AG04449 (cell line): ENCODE measurements around the gene C1QTNF8.

Experiments used
- CTCF ChIA-PET: fragments of 350-600 bp; formaldehyde crosslinking; extraction: SDS; loops from one replicate; lab custom pipeline; 2021; ENCODE audit warnings: antibody characterized with exemption; lab: Yijun Ruan, JAX
- POLR2A ChIA-PET: fragments of 400-600, 350-600 bp; formaldehyde crosslinking; extraction: SDS; loops from one replicate; lab custom pipeline; 2020; ENCODE audit warnings: antibody characterized with exemption, inconsistent platforms; lab: Yijun Ruan, JAX
- DNase-seq: peaks from one replicate; pipeline ENCODE4 v3.0.0-alpha.2; 2010; ENCODE audit warnings: low read depth, low spot score
- H3K4me3 ChIP-seq: 2 replicates; pipeline ENCODE4 v1.5.1; 2011; ENCODE audit warnings: low read depth, mild to moderate bottlenecking, control low read depth, low read length
- TF ChIP-seq, protein P1 (sequence below): IDR thresholded peaks from one replicate; pipeline ENCODE4 v1.5.1; 2011; ENCODE audit warnings: mild to moderate bottlenecking, moderate library complexity, low read length, control low read depth, inconsistent platforms; ENCODE audit not compliant: insufficient read depth; ENCODE audit errors: missing control alignments

The C1QTNF8 gene

DNA sequence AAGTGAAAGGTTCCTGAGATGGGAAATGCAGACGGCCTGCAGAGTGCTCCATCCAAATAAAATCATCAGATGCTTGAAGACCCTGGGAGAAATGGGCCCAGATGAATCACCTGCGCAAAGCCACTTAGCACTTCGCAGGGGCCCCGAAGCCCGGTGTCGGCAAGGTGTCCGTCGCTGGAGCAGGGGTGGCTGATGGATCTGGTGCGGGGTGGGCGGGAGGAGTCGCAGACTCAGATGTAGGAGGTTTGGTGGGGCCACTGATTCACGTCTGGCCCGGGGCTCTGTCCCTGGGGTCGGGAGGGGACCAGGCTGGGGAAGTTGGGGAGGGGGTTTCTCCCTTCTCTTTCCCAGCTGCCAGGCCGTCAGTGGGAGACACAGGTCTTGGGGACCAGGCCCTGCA is 45.1 kb downstream of the C1QTNF8 start:
- TF ChIP-seq, protein P1, sequence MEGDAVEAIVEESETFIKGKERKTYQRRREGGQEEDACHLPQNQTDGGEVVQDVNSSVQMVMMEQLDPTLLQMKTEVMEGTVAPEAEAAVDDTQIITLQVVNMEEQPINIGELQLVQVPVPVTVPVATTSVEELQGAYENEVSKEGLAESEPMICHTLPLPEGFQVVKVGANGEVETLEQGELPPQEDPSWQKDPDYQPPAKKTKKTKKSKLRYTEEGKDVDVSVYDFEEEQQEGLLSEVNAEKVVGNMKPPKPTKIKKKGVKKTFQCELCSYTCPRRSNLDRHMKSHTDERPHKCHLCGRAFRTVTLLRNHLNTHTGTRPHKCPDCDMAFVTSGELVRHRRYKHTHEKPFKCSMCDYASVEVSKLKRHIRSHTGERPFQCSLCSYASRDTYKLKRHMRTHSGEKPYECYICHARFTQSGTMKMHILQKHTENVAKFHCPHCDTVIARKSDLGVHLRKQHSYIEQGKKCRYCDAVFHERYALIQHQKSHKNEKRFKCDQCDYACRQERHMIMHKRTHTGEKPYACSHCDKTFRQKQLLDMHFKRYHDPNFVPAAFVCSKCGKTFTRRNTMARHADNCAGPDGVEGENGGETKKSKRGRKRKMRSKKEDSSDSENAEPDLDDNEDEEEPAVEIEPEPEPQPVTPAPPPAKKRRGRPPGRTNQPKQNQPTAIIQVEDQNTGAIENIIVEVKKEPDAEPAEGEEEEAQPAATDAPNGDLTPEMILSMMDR = no peak
- POLR2A ChIA-PET = no interaction called here
- H3K4me3 ChIP-seq = no peak overlapping the region
- CTCF ChIA-PET = interaction anchor here (1.2 kb wide), 1 partner anchor 339 kb away, joined by 3 read pairs; no protein-coding TSS in a partner anchor
- no peak for DNase-seq

DNA sequence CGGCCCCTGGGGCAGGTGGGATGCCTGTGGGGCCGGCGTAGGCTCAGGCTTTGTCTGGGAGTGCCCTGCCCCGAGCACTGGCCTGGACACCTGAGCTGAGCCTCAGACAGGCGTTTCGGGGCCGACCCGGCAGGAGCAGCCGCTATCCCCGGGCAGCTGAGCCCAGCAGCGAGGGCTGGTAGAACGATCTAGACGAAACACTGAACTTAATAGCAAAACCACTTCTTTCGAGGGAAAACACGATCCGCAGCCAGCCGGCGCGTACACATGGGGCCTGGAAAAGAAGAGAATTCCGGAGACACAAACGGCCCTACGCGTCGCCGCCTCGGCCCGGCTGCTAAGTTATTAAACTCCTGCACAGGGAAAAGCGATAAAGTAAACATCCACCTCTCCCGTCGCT is 45.5 kb downstream of the C1QTNF8 start:
- TF ChIP-seq, protein P1 = no peak
- ChIA-PET CTCF (interaction anchor here (1.2 kb wide), 1 partner anchor 338 kb away, joined by 3 read pairs; no protein-coding TSS in a partner anchor), POLR2A (no interaction called here)
- no peak overlapping the region for H3K4me3 ChIP-seq
- DNase-seq = no peak

DNA sequence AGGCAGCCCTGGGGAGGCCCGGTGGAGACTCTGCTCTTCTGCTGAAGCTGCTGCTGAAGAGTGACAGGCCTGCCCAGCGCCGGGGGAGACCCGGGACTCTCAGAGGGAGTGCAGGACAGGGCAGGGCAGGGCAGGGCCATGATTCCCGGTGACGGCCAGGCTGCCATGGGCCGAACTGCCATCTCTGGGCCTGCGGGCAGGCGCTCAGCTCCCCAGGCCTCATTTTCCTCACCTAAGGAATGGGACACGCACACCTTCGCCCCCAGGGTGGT is 46.1 kb downstream of the C1QTNF8 start:
- TF ChIP-seq, protein P1 = no peak
- DNase-seq = no peak
- CTCF ChIA-PET = interaction anchor here (1.2 kb wide), 1 partner anchor 338 kb away, joined by 3 read pairs; no protein-coding TSS in a partner anchor
- POLR2A ChIA-PET = no interaction called here
- H3K4me3 ChIP-seq = no peak overlapping the region

DNA sequence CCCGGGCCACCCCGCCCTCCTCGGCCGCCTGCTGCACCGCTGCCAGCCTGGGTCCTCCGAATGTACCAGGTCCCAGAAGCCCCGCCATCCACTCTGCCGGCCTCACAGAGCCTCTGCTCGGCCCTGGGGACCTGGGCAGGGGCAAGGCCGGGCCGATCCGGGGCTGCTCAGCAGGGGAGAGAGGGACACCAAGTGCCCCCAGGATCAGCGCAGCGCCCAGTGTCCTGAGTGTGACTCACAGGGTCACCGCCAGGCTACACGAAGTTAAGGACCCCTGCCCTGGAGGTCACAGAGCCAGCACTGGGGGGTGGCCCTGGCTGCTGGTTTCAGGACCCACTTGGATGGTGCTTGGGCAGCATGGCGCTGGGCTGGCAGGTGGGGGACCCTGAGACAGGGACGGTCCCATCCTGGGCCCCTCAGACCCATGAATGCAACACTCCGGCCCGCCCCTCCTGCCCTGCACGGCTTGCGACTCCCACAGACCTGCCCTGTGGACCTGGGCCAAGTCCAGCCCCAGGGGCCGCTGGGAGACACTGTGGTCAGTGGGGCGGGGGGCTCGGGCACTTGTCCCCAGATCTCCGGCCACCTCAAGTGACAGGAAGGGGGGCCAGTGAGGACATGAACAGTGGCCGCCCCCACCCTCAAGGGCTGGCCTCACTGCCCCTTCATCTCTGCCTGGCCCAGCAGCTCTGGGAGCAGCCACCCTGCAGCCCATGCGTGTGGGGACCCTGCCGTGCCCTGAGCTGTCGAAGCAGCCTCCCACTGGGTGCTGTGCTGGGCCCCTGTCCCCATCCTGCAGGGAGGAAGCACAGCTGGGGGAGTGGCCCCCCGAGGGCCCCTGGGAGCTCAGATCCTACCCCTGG is 46.7 kb downstream of the C1QTNF8 start:
- CTCF ChIA-PET = interaction anchor here (1.2 kb wide), 1 partner anchor 337 kb away, joined by 3 read pairs; no protein-coding TSS in a partner anchor
- POLR2A ChIA-PET = no interaction called here
- H3K4me3 ChIP-seq = no peak overlapping the region
- TF ChIP-seq, protein P1 = no peak
- no peak for DNase-seq

DNA sequence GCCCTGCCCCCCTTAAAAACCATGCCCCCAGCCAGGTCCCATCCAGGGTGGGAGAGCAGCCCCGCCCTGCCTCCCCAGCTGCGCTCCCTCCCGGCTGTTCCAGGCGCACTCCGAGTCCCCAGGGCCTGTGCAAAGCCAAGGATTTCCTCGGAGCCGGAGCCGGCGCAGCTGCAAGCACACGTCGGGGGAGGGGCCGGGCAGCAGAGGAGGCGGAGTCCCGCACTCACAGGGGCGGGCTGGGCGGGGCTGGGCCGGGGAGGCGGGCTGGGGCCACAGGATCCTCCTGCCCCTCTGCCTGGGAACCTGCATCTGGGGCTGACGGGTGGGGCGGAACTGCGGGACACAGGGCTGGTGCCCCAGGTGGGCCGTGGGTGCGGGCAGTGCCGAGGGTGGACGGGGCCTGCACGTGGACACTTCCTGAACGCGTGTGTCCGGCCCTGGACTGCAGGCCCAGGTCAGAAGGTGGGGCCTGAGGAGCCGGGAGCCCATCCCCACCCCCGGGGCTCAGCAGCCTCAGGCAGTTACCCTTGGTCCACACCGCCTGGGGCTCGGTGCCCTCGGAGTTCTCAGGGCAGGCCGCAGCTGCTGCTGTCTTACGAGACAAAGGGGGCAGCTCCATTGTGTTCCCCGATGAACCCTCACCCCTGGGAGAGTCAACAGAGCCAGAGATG is 47.5 kb downstream of the C1QTNF8 start:
- H3K4me3 ChIP-seq = no peak overlapping the region
- POLR2A ChIA-PET = no interaction called here
- CTCF ChIA-PET = interaction anchor here (1.6 to 2.3 kb wide), 2 partner anchors 8 to 336 kb away, joined by 5 to 20 read pairs; no protein-coding TSS in a partner anchor
- TF ChIP-seq, protein P1 = no peak
- DNase-seq = no peak

DNA sequence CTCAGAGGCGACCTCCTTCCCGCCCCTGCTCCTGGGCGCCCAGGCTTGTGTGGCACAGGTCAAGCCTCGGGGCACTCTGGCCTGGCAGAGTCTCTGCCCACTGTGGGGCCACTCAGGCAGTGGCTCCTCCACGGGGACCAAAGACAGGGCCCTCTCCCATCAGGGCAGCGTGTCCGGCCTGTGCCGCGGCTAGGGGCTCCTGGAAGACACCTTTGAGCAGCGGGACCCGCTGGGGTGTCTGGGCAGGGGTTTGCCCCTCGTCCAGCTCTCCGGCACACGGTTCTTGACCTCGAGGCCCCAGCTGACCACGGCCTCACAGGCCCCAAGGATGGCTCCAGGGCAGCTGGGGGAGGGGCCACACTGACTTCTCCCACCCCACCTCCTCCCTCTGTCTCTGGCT is 48.2 kb downstream of the C1QTNF8 start:
- no peak overlapping the region for H3K4me3 ChIP-seq
- POLR2A ChIA-PET = no interaction called here
- TF ChIP-seq, protein P1 = no peak
- no peak for DNase-seq
- CTCF ChIA-PET = interaction anchor here (1.6 to 2.3 kb wide), 2 partner anchors 9 to 336 kb away, joined by 5 to 20 read pairs; no protein-coding TSS in a partner anchor
